ENCODE results near the gene CTTN.

The CTTN gene

DNA sequence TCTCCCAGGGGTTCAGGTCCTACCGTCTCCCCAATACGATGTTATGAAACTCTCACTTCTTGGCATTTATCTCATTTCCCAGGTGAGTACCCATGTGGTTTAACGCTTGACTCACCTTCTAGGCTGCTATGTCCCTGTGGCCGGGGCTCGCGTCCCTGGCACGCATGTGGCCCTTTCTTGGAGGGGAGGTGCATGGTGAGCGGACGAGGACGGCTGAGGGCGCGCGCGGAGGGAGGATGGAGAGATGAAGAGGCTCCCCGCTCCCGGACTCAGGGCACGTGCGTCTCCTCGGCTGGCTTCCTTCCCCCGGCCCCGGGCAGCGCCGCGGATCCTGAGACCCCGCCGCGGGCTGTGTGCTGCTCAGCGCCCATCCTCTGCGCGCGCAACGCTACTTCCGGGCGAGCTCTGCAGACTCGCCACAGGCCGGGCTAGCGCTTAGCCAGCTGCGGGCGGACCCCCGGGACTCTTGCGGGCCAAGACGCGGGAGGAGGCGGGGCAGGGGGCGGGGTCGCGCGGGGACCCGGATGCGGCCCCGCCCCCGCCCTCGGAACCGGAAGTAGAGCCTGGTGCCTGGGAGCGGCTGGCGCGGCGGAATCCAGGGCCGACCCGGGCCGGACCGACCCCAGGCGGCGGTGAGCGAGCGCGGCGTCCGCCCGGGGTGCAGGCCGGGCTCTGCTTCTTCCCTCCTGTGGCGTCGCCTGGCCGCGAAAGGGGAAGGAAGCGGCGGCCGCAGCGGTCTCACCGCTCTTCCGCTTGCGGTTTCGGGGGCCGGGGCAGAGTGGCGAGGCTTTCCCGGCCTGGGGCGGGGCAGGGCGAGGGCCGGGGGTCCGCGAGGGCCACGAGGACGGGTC lies at the start of gene CTTN:
CTTN (plus strand) TSS at position 547 of the 851 bp plus-strand sequence. CDS start 8,769 bp downstream, outside the sequence.
- H3K9me3 Mint-ChIP-seq: no peaks in the 10 kb centered on the region
- peaks cover 59% of the 10 kb centered on the region for H3K27me3 Mint-ChIP-seq
- H3K36me3 Mint-ChIP-seq (ENCODE audit: low read depth): peaks cover 19% of the 10 kb centered on the region
- peak within 1 kb of the TSS; percentile 82 for H3K4me3 Mint-ChIP-seq
- peaks cover 41% of the 10 kb centered on the region for H3K4me1 Mint-ChIP-seq (ENCODE audit: low read depth)
- peak; percentile 86 for DNase-seq
- peak within 1 kb of the TSS; percentile 89 for H3K27ac Mint-ChIP-seq

DNA sequence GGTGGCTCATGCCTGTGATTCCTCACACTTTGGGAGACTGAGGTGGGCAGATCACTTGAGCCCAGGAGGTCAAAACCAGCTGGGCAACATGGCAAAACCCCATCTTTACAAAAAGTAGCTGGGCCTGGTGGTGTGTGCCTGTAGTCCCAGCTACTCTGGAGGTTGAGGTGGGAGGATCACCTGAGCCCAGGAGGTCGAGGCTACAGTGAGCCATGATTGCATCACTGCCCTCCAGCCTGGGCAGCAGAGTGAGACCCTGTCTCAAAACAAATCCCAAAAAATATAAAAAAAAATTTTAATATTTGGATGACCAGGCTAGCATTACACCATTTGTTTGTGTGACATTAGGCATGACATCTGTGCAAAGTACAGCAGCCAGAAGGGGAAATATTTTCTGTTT lies 49.7 kb upstream of the CTTN start:
- Mint-ChIP-seq H3K9me3 (no peaks in the 10 kb centered on the region), H3K36me3 (ENCODE audit: low read depth) (peaks cover 81% of the 10 kb centered on the region), H3K4me3 (no peak overlapping the region), H3K4me1 (ENCODE audit: low read depth) (no peaks in the 10 kb centered on the region), H3K27me3 (no peaks in the 10 kb centered on the region), H3K27ac (no peak overlapping the region)
- no peak for DNase-seq

- H3K27ac Mint-ChIP-seq: no peak overlapping the region
- H3K27me3 Mint-ChIP-seq: no peaks in the 10 kb centered on the region
- no peak overlapping the region for H3K4me3 Mint-ChIP-seq
- H3K4me1 Mint-ChIP-seq (ENCODE audit: low read depth): no peaks in the 10 kb centered on the region
- H3K9me3 Mint-ChIP-seq: no peaks in the 10 kb centered on the region
- DNase-seq: no peak
- peaks cover 85% of the 10 kb centered on the region for H3K36me3 Mint-ChIP-seq (ENCODE audit: low read depth)
Measured at GRCh38 chr11:70351646-70352045, 46.7 kb upstream of the CTTN start.

DNA sequence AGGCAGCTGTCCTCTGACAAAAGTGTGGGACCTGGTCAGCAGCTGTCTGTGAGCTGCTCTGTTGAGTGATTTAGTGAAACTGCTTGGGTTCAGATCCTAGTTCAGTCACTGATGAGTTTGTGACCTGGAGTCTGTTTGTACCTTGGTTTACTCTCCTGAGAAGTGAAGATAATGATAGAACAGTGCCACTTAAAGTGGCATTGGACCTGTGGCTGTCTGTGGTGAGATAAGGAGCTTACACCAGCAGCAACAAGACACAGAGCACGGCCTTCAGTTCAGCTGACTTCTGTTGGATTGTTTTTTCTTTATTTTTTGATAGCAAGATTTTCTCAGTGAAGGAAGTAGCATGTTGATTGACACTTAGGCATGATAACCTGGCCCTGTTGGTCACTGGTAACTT lies 46.2 kb upstream of the CTTN start:
- H3K27ac Mint-ChIP-seq: no peak overlapping the region
- no peaks in the 10 kb centered on the region for H3K27me3 Mint-ChIP-seq
- H3K9me3 Mint-ChIP-seq: no peaks in the 10 kb centered on the region
- peaks cover 85% of the 10 kb centered on the region for H3K36me3 Mint-ChIP-seq (ENCODE audit: low read depth)
- DNase-seq: no peak
- no peak overlapping the region for H3K4me3 Mint-ChIP-seq
- no peaks in the 10 kb centered on the region for H3K4me1 Mint-ChIP-seq (ENCODE audit: low read depth)

DNA sequence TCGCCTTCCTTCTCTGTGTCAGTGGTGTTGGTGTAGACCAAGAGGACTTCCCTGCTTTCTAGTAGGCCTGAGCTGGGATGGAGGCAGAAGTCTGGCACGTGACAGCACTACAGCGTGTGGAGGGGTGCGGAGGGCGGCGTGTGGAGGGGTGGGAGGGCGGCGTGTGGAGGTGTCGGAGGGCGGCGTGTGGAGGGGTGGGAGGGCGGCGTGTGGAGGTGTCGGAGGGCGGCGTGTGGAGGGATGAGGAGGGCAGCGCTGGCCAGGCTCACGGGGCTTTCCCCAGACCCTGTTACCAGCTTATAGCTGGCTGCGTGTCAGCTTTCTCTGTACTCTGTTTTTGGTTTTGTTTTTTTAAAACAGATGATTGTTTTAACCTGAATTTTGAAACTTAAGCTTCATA lies 45.7 kb upstream of the CTTN start:
- no peak overlapping the region for H3K4me3 Mint-ChIP-seq
- H3K9me3 Mint-ChIP-seq: no peaks in the 10 kb centered on the region
- DNase-seq: no peak
- no peaks in the 10 kb centered on the region for H3K4me1 Mint-ChIP-seq (ENCODE audit: low read depth)
- H3K36me3 Mint-ChIP-seq (ENCODE audit: low read depth): peaks cover 85% of the 10 kb centered on the region
- H3K27ac Mint-ChIP-seq: no peak overlapping the region
- H3K27me3 Mint-ChIP-seq: no peaks in the 10 kb centered on the region

GRCh38 chr11:70353329-70353728 lies 45.0 kb upstream of the CTTN start:
- H3K4me3 Mint-ChIP-seq: no peak overlapping the region
- no peak overlapping the region for H3K27ac Mint-ChIP-seq
- H3K36me3 Mint-ChIP-seq (ENCODE audit: low read depth): peaks cover 87% of the 10 kb centered on the region
- no peaks in the 10 kb centered on the region for H3K9me3 Mint-ChIP-seq
- H3K4me1 Mint-ChIP-seq (ENCODE audit: low read depth): no peaks in the 10 kb centered on the region
- DNase-seq: no peak
- no peaks in the 10 kb centered on the region for H3K27me3 Mint-ChIP-seq

DNA sequence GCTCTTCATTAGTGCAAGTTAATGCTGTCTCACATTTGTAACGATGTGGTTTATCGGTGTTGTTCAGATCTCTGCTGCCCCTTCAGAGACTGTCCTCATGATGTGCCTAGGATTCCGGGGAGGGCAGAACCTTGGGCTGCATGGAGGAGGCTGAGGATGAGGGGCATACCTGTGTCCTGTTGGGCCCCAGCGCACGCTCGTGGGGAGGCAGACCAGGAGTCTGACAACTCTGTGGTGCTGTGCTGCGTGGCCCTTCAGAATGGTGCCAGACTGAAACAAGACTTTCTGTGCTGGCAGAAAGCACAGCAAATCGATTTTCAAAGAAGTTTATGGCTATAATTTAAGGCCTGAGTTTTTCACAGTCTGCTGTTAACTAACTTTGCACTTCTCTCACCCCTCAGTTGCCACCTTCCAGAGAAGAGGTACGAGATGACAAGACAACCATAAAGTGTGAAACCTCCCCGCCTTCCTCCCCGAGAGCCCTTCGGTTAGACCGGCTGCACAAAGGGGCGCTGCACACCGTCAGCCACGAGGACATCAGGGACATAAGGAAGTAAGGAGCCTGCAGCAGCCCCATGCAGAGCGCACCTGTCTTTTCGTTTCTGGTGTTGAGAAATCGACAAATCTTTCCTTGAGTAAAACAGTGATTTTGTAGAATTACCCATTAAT lies 44.3 kb upstream of the CTTN start:
- no peaks in the 10 kb centered on the region for H3K4me1 Mint-ChIP-seq (ENCODE audit: low read depth)
- no peaks in the 10 kb centered on the region for H3K9me3 Mint-ChIP-seq
- H3K36me3 Mint-ChIP-seq (ENCODE audit: low read depth): peaks cover 88% of the 10 kb centered on the region
- DNase-seq: no peak
- no peaks in the 10 kb centered on the region for H3K27me3 Mint-ChIP-seq
- H3K4me3 Mint-ChIP-seq: no peak overlapping the region
- no peak overlapping the region for H3K27ac Mint-ChIP-seq

GRCh38 chr11:70354629-70355028 lies 43.7 kb upstream of the CTTN start:
- no peaks in the 10 kb centered on the region for H3K4me1 Mint-ChIP-seq (ENCODE audit: low read depth)
- H3K36me3 Mint-ChIP-seq (ENCODE audit: low read depth): peaks cover 88% of the 10 kb centered on the region
- no peak overlapping the region for H3K4me3 Mint-ChIP-seq
- H3K27ac Mint-ChIP-seq: no peak overlapping the region
- no peak for DNase-seq
- H3K9me3 Mint-ChIP-seq: no peaks in the 10 kb centered on the region
- no peaks in the 10 kb centered on the region for H3K27me3 Mint-ChIP-seq

DNA sequence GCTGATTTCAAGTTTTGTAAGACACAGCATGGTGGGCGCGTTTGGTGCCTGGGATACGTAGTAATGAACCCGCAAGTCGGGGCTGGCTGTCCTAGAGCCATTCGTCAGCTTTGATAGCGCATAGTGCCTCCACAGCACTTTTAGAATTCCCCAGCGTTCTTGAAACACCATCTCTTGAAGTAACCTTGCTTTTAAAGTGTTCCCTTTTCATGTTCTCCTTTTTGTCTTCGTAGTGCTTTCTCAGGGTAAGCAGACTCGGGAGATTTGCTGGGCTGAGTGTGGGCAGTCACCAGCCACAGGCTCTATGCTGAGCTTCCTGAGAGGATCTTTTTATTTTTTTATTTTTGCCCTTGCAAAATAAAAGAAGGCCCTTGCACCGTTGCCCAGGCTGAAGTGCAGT lies 39.6 kb upstream of the CTTN start:
- no peaks in the 10 kb centered on the region for H3K9me3 Mint-ChIP-seq
- no peaks in the 10 kb centered on the region for H3K27me3 Mint-ChIP-seq
- peaks cover 6% of the 10 kb centered on the region for H3K4me1 Mint-ChIP-seq (ENCODE audit: low read depth)
- DNase-seq: no peak
- peaks cover 97% of the 10 kb centered on the region for H3K36me3 Mint-ChIP-seq (ENCODE audit: low read depth)
- no peak overlapping the region for H3K27ac Mint-ChIP-seq
- H3K4me3 Mint-ChIP-seq: no peak overlapping the region

DNA sequence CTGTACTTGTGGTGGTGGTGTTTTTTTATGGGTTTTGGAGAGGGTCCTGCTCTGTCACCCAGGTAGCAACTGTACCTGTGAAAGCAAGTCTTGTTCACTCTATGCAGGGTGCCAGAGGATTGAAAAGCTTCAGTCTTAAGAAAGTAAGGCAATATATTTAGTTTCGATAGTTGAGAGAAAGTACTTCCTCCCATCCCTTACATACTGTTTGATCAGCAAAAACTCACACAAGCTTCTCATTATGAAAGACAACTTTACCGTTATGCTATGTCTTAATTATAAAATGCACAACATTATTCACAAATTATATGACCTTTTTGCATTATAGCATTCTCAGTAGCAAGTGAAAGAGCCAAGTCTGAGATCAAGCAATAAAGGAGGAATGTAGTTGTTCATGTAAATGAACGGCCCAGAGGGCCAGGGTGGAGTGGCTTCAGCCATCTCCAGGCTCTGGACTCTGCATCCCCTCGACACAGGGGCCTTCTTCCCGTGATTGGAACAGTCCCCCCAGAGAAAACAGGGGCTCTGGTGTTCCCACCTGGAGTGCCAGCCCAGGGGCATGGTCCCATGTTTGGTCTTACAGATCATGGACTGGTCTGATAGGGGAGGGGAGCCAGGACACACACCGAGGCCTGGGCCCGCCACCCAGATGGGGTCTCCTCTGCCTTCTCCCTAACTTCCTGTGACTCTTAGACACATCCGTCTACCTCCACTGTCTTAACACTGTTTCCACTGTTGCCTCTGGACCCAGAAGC lies 38.7 kb upstream of the CTTN start:
- H3K27ac Mint-ChIP-seq: no peak overlapping the region
- peaks cover 15% of the 10 kb centered on the region for H3K4me1 Mint-ChIP-seq (ENCODE audit: low read depth)
- H3K9me3 Mint-ChIP-seq: no peaks in the 10 kb centered on the region
- DNase-seq: no peak
- H3K4me3 Mint-ChIP-seq: no peak overlapping the region
- H3K36me3 Mint-ChIP-seq (ENCODE audit: low read depth): peaks cover 95% of the 10 kb centered on the region
- H3K27me3 Mint-ChIP-seq: no peaks in the 10 kb centered on the region

- peaks cover 95% of the 10 kb centered on the region for H3K36me3 Mint-ChIP-seq (ENCODE audit: low read depth)
- no peak for DNase-seq
- H3K4me3 Mint-ChIP-seq: no peak overlapping the region
- H3K27me3 Mint-ChIP-seq: no peaks in the 10 kb centered on the region
- H3K4me1 Mint-ChIP-seq (ENCODE audit: low read depth): peaks cover 21% of the 10 kb centered on the region
- no peaks in the 10 kb centered on the region for H3K9me3 Mint-ChIP-seq
- no peak overlapping the region for H3K27ac Mint-ChIP-seq
Measured at GRCh38 chr11:70360211-70360610, 38.1 kb upstream of the CTTN start.

GRCh38 chr11:70364178-70364577 lies 34.2 kb upstream of the CTTN start:
- Mint-ChIP-seq H3K9me3 (no peaks in the 10 kb centered on the region), H3K27me3 (no peaks in the 10 kb centered on the region), H3K4me3 (no peak overlapping the region), H3K27ac (no peak overlapping the region), H3K36me3 (ENCODE audit: low read depth) (peaks cover 90% of the 10 kb centered on the region), H3K4me1 (ENCODE audit: low read depth) (peaks cover 43% of the 10 kb centered on the region)
- DNase-seq: no peak

DNA sequence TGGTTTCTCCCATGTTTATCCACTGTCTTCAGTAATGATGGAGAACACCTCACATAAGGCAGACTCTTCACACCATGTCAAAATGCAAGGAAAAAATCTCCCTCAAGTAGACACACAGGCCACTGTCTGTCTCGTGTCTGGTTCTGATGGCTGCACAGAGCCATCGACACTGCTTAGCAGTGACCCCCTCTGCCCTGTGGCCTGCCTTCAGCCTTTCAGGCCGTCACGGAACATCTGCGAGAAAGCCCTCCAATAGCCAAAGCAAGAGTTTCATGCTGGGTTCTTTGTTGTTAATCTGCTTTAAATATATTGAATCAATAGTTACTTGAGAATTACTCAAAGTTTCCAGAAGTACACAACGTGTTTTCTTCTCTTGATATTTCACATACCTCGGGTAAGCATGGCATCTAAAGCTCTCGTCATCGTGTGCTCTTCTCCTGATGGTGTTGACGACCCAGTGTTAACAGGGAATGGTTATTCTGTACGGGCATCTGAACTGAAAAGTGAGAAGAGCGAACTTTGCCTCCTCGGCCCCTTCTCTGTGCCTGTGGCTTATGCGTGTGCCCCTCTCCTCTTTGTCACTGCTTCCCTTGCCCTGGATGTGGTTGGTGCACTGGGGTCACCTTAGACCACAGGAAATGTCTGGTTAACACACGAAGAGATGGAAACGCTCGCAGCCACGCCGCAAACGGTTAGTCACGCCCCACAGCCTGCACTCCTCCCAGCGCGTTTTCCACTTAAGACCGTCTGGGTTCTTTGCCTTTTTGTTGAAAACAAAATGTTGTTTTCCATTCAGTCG lies 33.4 kb upstream of the CTTN start:
- DNase-seq: peak; percentile 81
- Mint-ChIP-seq H3K4me3 (peak overlapping the region; percentile 66), H3K27me3 (no peaks in the 10 kb centered on the region), H3K4me1 (ENCODE audit: low read depth) (peaks cover 44% of the 10 kb centered on the region), H3K9me3 (no peaks in the 10 kb centered on the region), H3K27ac (peak overlapping the region; percentile 94), H3K36me3 (ENCODE audit: low read depth) (peaks cover 90% of the 10 kb centered on the region)

DNA sequence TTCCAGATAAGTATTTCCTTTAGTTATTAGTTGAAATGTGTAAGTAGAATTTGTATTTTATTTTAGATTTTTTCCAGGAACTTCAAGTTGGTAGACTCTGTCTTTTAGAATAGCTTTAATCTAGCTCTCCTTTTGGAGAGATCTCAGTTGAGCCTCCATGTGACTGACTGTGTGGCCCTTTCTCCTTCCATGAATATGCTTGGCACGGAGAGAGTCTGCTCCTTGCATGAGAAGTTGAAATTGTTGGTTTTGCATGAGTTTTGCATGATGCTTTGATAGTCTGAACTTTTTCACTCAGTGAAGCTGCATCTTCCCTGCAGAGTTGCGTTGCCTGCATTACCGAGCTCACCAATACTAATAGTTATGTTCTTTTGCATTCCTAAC lies 32.8 kb upstream of the CTTN start:
- Mint-ChIP-seq H3K4me1 (ENCODE audit: low read depth) (peaks cover 46% of the 10 kb centered on the region), H3K4me3 (peak overlapping the region; percentile 66), H3K9me3 (no peaks in the 10 kb centered on the region), H3K27me3 (no peaks in the 10 kb centered on the region), H3K27ac (peak overlapping the region; percentile 94), H3K36me3 (ENCODE audit: low read depth) (peaks cover 87% of the 10 kb centered on the region)
- DNase-seq: no peak

All from activated T-cell treated with anti-CD3 and anti-CD28 coated beads, Interleukin-2, amount 50 U/mL, for 24 hours (primary cell).